ENCODE data around the gene OST4.

The OST4 gene

GRCh38 chr2:27024812-27025211 lies 46.6 kb downstream of the OST4 start:
- TF ChIP-seq CTCF (conservative IDR thresholded peaks at IDR 0.05) (no peak), ZFX (IDR thresholded peaks at IDR 0.05) (no peak)
- no peak overlapping the region for H3K27ac ChIP-seq

- TF ChIP-seq CTCF (conservative IDR thresholded peaks at IDR 0.05): no peak
- no peak for TF ChIP-seq ZFX (IDR thresholded peaks at IDR 0.05)
- H3K27ac ChIP-seq: no peak overlapping the region
Measured at GRCh38 chr2:27024188-27024587, 47.3 kb downstream of the OST4 start.

- H3K27ac ChIP-seq: no peak overlapping the region
- no peak for TF ChIP-seq CTCF (conservative IDR thresholded peaks at IDR 0.05)
- TF ChIP-seq ZFX (IDR thresholded peaks at IDR 0.05): no peak
Measured at GRCh38 chr2:27023740-27024139, 47.7 kb downstream of the OST4 start.

- H3K27ac ChIP-seq: no peak overlapping the region
- TF ChIP-seq ZFX (IDR thresholded peaks at IDR 0.05) (no peak), CTCF (conservative IDR thresholded peaks at IDR 0.05) (no peak)
Measured at GRCh38 chr2:27021253-27022049, 50.0 kb downstream of the OST4 start.

All from C4-2B (cell line).